NCI-H187 (cell line): Measurements from ENCODE around the gene LDHAL6A.
"Not testable (repeated sequence)": the region's sequence is repeated elsewhere in the genome, so short reads cannot be mapped to it uniquely, and the experiment has no call there.

Experiments used
- DNase-seq, 2 experiments: peaks; one replicate each; lab custom pipeline; 2025; lab: John Stamatoyannopoulos, UW

The LDHAL6A gene

GRCh38 chr11:18455686-18456372 lies at the start of gene LDHAL6A:
TSS of gene LDHAL6A (plus strand) at chr11:18455856. CDS start at chr11:18456681, 825 bp downstream.
- no peak for DNase-seq

GRCh38 chr11:18407400-18407799 lies 48.3 kb upstream of the LDHAL6A start:
- DNase-seq = not testable (repeated sequence)

DNA sequence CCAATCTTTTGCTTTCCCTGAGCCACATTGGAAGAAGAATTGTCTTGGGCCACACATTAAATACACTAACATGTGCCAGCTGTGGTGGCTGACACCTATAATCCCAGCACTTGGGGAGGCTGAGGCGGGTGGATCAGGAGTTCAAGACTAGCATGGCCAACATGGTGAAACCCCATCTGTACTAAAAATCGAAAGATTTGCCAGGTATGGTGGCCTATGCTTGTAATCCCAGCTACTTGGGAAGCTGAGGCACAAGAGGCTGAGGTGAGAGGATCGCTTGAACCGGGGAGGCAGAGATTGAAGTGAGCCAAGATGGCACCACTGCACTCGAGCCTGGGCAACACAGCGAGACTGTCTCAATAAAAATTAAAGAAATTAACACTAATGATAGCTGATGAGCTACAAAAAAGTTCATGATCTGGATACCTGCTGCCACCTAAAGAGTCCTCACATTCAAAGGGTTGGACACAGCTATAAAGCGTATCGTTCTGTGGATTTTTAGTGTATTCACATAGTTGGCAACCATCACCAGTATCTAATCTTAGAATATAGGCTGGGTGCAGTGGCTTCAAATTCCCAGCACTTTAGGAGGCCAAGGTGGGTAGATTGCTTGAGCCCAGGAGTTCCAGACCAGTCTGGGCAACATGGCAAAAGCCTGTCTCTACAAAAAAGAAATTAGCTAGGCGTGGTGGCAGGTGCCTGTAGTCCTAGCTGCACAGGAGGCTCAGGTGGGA lies 46.9 kb upstream of the LDHAL6A start:
- DNase-seq = no peak

GRCh38 chr11:18416459-18416858 lies 39.2 kb upstream of the LDHAL6A start:
- DNase-seq = no peak

GRCh38 chr11:18419040-18419439 lies 36.6 kb upstream of the LDHAL6A start:
- DNase-seq = no peak

- DNase-seq = no peak
Observed at GRCh38 chr11:18420067-18420466, 35.6 kb upstream of the LDHAL6A start.

DNA sequence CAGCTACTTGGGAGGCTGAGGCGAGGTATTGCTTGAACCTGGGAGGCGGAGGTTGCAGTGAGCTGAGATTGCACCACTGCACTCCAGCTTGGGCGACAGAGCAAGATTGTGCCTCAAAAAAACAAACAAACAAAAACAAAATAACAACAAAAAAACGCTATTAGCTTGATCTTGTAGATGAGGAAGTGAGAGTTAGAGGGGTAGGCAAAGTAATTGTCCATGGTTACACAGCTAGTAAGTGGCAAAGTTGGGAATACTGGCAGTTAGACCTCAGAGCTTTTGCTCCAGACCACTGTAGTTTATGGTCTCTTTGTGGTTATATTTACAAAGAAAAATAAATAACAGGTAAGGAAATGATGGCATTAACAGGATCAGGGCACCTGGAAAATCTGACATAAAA lies 28.4 kb upstream of the LDHAL6A start:
- no peak for DNase-seq

DNA sequence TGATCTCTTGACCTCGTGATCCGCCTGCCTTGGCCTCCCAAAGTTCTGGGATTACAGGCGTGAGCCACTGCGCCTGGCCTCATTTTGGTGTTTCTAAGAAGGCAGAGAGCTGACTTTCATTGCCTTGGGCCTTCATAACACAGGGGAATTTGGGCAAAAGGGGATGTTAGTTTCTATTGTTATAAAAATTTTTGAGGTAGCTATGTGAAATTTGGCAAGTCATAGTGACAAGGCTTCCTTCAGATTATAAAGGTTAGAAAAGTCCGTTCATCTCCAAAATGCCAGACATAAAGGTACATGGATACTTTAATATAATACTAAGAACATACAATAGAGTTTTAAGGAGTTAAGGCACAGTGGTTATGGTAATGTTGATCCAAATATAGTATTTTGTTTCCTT lies 26.3 kb upstream of the LDHAL6A start:
- DNase-seq = no peak

DNA sequence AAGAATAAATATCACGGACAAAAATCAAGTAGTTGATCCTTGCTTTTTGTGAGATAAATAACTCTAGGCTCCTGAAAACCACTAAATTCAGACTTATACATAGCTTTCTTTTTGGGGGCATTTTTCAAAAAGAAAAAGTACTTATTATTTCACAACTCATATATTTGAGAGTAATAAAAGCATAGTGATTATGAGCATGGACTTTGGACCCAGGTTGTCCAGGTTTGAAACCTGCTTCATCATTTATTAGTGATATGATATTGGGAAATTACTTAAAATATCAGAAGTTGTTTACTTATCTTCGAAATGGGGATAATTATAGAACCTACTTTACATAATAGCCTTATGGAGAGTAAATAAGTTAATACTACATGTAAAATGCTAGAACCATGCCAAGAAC lies 17.0 kb upstream of the LDHAL6A start:
- DNase-seq = no peak

- DNase-seq = no peak
Observed at GRCh38 chr11:18449251-18449650, 6.4 kb upstream of the LDHAL6A start.

DNA sequence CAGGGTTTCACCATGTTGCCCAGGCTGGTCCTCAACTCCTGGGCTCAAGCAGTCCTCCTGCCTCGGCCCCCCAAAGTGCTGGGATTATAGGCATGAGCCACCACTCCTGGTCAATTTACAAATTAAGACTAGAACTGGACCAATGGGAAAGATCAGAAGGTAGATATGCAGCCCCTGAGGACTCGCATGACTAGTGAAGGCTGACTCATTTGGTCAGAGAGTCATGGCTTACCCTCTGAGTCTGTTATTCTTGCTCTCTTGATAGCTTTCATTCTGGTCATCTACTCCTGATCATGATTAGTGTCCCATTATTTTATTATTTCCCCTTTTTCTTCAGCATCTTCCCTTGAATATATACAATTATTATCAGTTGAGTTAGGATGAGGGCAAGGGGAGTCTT lies 2.7 kb upstream of the LDHAL6A start:
- DNase-seq = no peak

DNA sequence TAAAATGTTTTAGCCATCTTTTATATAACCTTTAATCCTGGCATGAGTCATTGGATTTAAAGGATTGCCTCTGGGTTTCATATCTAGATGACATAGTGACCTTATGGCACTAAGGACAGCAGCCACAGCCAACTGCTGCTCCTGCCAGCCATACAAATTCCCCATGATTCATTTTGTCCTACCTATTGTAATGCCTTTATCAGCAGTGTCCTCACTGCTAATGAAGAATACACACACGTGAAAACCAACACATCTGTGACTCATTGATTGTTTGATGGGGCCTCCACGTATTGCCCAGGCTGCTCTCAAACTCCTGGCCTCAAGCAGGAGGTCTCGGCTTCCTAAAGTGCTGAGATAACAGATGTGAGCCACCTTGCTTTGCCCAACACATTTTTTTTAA lies 1.8 kb downstream of the LDHAL6A start:
- no peak for DNase-seq

DNA sequence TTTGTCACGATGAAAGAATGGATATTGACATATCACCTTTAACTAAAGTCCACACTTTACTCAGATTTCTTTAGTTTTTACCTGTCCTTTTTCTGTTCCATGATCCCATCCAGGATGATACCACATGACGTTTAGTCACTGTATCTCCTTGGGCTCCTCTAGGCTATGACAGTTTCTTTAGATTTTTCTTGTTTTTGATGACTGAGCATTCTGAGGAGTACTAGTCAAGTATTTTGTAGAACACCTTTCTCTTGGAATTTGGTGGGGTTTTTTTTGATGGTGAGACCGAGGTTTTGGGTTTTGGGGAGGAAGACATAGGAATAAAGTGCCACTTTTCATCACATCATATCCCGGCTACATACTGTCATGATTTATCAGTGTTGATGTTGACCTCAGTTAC lies 4.0 kb downstream of the LDHAL6A start:
- DNase-seq = no peak

GRCh38 chr11:18461909-18462308 lies 6.3 kb downstream of the LDHAL6A start:
- no peak for DNase-seq

DNA sequence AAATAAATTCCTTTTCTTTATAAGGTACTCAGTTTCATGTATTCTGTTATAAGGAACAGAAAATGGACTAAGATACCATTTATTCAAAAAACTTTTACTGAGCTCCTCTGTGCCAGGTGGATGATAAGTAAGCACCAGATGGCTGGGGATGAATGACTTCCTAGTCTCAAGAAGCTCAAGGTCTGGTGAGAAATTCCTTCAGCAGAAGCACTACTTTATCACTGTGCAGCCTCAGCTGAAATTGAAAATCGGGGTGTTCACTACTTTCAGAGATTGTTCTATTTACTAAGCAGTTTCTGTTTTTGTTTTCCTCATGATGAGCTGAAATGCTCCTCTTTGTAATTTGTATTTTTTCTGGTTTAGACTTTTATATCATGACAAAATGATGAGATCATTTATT lies 7.8 kb downstream of the LDHAL6A start:
- no peak for DNase-seq

DNA sequence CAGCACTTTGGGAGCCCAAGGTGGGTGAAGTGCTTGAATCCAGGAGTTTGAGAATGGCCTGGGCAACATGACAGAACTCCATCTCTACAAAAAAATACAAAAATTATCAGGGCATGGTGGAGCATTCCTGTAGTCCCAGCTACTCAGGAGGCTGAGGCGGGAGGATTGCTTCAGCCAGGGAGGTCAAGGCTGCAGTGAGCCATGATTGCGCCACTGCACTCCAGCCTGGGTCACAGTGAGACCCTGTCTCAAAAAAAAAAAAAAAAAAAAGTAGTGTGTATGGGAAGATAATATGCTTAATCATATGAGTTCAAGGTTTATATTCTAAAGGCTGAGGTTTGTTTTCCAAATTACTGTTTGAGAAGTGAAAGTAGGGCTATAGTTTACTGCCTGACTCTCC lies 10.7 kb downstream of the LDHAL6A start:
- no peak for DNase-seq

- DNase-seq = no peak
Observed at GRCh38 chr11:18468059-18468458, 12.4 kb downstream of the LDHAL6A start.

DNA sequence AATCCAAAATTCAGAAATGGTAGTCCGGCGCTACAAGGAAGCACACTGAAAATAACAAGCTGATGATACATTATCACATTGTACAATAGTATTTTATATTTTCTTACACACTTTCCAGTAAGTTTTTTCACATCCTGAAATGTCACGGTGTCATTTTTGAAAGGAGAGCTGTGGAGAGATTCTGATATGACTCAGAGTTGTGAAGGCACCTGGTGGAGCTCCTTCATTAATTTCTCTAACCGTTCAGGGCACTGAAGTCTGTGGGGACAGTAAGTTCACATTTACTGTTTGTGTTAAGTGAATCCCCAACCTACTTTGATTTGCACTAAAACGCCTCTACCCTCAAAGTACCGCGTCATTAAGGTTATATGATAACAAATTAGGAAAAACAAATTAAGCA lies 13.3 kb downstream of the LDHAL6A start:
- no peak for DNase-seq

DNA sequence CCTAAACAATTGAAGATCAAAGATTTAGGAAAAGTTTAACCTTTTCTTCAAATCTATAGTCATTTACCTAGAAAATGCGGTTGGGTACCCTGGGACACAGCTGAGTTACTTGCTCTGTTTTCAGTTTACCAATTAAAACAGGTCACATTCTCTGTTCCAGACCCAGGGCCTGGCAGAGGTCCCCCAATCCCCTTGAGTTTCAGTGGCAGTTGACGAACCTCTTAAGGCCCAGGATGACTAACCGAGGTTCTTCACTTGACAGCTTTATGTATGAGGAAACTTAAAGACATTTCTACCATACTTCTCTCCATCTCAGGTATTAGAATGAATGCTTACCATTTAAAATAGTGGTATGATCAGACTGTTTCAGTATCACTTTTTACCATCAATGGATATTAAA lies 16.3 kb downstream of the LDHAL6A start:
- no peak for DNase-seq

DNA sequence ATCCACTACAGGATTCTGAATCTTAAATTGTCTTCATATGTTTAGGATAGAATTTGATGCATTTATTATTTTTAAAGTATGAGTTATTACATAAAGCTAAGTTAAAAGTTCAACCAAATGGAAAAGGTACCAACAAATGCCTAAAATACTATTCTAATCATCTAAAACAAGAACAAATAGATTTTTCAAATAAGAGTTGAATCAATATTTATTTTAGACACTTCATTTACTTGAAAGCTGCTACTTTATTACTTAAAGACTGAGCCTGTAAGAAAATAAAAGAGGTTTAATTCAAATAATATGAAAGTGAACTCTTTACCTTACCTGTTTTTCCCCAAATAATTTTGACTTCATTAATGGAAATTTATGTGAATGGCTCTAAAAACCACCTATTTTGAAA lies 16.9 kb downstream of the LDHAL6A start:
- DNase-seq = no peak

DNA sequence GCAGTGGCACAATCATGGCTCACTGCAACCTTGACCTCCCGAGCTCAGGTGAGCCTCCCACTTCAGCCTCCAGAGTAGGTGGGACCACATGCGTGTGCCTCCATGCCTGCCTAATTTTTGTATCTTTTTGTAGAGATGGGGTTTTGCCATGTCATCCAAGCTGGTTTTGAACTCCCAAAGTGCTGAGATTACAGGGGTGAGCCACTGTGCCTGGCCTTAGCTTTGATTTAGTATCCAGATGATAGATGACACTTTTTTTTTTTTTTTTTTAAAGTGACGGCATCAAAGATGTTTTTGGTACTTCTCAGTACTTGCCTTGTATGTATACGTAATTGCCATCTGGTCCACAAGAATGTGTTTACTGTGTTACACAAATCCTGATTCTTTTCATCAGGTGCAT lies 23.4 kb downstream of the LDHAL6A start:
- DNase-seq = no peak

DNA sequence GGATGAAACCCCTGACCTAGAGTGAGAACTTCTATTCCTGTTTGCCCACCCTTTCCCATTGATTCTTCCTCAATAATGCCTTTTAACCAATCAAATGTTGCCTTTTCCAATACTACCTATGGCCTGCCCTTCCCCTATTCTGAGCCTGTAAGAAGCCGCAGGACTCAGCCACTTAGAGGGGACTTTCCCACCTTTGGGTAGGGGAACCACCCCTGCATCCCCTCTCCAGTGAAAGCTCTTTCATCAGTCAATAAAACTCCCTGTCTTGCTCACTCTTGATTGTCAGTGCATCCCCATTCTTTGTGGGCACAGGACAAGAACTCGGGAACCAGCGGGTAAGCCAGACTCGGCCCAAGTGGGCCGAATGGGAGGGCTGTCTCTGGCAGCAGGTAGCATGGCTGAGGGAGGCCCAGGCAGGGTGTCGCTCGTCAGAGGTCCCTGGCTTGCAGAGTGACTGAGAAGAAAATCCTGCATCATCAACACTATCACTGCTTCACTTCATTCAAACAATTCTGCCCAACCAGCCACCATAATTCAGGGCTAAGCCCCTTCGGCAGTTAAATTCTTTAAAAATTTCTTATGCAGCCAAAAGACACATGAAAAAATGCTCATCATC lies 30.4 kb downstream of the LDHAL6A start:
- no peak for DNase-seq

DNA sequence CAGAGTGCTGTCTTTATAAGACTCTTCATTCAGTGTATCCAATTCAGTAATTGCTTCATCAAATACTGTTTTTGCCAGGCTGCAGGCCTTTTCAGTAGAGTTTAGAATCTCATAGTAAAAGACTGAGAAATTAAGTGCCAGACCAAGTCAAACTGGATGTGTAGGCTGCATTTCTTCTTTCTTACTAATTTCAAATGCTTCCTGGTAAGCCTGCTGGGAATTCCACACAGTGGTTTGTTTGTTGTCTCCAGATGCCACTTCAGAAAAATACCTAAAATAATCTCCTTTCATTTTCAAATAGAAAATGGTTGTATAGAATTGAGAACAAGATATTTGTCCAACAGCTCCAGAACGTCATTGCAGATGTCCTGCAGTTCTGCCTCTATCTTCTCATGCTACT lies 34.7 kb downstream of the LDHAL6A start:
- DNase-seq = no peak
